CD4-positive, alpha-beta T cell treated with Interleukin-21 for 1 hour (primary cell): Measurements from ENCODE around the gene SHLD2.
"Not testable (repeated sequence)": the region's sequence is repeated elsewhere in the genome, so short reads cannot be mapped to it uniquely, and the experiment has no call there.

Source experiments
- DNase-seq: peaks from one replicate; pipeline ENCODE4 v3.0.0-alpha.2; 2020

SHLD2 gene

DNA sequence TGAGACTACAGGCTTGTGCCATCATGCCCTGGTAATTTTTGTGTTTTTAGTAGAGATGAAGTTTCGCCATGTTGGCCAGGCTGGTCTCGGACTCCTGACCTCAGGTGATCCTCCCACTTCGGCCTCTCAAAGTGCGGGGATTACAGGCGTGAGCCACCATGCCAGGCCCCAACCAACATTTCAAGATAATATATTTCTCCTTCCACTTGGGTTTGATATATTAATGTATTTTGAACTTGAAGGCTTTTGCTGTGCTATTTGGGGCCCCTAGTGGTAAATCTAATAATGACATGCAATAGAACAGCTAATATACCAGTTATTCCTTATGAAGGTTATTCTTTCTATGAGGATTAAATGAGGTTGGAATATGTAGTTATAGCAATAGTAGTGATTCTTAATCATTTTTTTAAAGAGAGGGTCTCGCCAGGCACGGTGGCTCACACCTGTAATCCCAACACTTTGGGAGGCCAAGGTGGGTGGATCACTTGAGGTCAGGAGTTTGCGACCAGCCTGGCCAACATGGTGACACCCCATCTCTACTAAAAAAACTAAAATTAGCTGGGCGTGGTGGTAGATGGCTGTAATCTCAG, 54.1 kb downstream of the SHLD2 start:
- DNase-seq, result not testable (repeated sequence)

DNA sequence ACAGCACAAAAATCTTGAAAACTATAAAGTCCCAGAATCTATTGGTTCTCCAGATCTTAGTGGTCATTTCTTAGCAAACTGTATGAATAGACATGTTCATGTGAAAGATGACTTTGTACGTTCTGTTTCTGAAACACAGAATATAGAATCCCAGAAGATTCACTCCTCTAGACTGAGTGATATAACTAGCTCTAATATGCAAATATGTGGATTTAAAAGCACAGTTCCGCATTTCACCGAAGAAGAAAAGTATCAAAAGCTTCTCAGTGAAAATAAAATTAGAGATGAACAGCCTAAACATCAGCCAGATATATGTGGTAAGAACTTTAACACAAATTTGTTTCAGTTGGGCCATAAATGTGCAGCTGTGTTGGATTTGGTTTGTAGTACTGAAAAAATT, 56.5 kb downstream of the SHLD2 start:
- not testable (repeated sequence) for DNase-seq

DNA sequence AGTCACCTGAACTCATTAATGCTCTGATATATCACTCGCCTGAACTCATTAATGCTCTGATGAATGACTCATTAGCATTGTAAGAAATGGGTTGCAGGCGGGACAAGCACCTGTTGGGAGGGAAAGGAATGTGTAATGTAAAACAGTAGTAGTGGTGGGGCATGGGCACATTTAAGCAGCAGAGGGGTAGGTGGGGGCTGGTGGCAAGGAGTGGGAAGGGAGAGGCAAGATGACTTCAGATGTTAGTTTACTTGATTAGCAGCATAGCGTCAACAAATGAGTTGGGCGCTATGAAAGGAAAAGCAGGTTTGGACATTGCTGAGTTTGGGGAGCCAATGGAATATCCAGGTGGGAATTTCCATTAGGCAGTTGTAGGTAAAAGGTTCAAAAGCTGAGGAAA, 61.8 kb downstream of the SHLD2 start:
- not testable (repeated sequence) for DNase-seq

DNA sequence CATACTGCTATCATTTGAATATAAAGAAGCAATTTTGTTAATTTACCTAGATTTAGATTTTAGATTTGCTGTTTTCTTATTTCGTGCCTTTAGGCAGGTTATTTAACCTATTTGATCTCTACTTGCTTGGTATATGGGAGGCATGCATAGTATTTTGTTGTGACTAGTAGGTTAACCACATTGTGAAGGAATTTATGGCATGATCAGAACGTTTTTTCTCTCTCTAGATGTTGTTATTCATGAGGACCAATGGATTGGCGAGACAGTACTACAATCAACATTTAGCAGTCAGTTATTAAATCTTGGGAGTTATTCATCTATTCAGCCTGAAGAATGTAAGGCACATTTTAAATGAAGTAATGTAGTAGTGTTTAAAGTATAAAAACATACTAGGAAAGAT, 62.8 kb downstream of the SHLD2 start:
- not testable (repeated sequence) for DNase-seq

DNA sequence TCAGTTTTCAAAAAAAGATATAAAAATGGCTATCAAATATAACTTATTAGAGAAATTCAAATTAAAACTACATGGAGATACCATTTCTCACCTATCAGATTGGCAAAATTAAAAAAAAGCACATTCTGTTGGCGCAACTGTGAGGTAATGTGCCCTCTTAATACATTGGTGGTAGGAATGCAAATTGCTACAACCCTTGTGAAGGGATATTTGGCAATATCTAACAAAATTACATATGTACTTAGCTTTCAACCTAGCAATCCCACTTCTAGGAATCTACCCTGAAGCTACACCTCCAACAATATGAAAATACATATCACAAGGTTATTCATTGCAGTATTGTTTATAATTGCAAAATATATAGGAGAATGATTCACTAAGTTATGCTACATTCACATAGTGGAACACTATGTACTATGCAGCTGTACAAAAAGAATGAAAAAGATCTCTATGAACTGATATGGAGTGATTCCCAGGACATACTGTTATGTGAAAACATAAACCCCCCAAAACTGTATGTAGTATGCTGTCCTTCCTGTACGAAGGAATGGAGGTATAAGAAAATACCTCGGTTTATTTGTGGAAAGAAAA, 67.8 kb downstream of the SHLD2 start:
- not testable (repeated sequence) for DNase-seq

DNA sequence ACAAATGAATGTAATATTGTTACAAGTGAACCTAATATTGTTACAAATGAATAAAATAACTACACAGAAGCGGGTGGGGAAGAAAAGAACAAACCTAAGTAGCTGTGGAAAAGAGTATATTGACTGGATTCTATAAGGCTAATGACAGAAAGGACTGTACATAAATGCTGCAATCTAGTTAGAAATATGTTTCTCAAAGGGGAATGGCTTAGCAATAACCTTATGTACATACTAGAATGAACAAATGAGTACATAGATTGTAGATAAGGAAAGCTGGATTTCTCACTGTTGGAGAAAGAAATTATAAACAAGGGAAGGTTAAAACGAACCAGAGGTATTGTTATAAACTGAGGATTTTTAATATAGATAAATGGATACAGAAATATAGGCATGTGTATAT, 68.4 kb downstream of the SHLD2 start:
- not testable (repeated sequence) for DNase-seq

DNA sequence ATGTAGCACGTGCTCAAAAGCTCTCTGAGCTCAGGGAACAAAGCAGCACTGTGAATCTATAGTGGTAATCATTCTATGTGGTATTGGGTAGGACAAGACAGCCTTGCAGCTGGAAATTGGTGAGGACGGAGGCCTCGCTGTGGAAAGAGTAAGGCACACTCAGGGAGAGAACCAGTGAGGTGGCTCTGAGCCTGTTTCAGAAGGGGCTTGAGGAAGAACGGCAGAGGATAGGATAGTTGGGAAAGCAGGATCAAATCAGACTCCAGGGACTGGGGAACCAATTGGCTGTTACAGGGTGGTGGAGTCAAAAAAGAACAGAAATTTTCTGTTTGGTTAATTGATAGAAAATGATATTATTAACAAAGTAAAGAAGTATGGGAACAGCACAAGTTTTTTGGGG, 74.9 kb downstream of the SHLD2 start:
- not testable (repeated sequence) for DNase-seq

DNA sequence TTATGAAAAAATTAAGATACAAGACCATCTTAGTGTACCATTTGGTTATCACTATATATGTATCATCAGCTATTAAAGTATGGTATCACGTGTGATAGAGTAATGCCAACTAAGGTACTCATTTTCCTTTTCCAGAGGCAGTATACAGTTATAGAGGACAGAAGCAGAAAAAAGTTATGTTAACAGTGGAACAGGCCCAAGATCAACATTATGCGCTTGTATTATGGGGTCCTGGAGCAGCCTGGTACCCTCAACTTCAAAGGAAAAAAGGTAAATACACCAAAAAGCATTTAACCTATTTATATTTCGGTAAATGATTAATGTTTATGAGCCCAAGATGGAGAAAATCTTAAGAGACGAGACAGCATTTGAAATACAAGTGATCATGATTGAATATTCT, 75.7 kb downstream of the SHLD2 start:
- DNase-seq, result not testable (repeated sequence)

DNA sequence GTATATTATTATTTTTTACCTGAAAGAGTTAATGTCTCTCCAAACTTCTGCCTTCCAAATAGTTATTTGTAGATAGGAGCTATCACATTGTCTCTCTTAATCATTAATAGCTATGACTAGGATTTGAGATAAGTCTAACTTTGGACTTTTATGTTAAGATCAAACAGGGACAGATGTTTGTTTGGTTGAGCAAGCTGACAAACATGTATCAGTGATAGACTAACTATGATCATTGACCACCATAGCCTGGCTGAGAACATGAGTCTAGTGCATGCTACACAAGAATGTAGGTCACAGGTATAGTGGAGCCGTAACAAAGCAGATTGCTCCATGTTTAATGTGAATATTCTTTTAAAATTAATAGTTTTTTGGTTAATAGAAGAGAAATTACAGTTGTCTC, 76.7 kb downstream of the SHLD2 start:
- not testable (repeated sequence) for DNase-seq

DNA sequence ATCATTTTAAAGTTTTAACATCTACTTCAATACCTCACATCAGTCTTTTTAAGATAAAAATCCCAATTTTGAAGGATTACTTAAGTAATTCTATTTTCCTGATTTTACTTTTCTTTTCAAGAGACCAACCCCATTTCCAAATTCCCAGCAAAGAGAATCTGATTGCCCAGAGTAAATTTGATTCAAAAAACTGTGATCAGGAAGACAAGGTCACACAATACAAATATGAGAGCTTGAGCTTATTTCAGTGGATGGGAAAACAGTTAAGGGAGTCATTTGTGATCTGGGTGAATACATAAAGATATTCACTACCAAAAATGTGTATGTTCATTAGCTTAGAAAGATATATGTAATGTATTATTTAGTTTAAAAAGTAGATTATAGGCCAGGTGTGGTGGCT, 77.2 kb downstream of the SHLD2 start:
- DNase-seq, result not testable (repeated sequence)

DNA sequence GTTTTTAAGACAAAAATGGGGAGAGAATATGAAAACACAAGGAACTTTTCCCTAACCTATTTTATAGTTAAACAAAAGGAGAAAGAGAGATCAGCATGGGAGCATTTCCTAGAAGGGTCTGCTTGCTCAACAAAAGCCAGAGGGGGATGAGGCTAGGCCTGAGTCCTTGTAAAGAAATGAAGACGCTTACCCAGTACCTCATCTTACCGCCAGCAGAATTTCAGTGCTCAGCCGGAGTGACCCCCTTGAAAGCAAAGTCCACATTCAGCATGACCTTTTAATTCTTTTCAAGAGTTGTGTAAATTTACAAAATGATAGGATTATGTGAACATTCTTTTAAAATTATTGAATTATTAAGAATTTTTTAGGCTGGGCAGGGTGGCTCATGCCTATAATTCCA, 82.6 kb downstream of the SHLD2 start:
- DNase-seq, result not testable (repeated sequence)

DNA sequence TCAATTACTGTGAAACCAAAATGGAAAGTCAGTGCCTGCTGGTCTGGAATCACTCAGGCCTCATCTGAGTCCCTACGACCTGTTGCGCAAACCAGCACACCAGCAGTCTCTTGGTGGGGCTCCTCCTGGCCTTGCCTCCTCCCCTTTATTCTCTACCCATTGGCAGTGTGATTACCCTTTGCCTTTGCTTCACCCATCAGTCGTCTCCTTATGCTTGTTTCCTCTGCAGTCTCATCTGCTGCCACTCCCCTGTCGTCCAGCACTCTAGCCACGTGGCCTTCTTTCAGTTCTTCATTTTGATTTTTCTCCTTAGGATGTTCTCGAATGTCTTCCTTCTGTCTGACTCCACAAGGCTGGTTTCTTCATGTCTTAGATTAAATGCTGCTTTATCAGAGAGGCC, 89.4 kb downstream of the SHLD2 start:
- peak; percentile 4 for DNase-seq

DNA sequence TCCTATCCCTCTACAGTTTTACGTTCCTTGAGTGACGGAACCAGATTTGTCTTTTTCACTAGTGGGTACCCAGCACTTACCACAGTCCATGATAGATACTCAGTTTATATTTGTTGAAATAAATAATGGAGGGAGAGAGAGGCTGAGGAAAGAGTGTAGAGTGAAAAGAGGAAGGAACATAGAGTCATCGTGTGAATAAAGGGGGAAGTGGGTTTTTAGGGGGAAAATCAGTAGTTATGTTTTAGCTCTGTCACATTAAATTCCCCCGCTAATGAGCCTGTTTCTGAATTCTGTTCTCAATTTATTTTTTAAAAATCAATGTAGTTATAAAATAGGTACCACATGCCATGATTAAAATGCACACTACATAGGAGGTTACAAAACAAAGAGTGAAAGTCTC, 91.0 kb downstream of the SHLD2 start:
- DNase-seq, result not testable (repeated sequence)

DNA sequence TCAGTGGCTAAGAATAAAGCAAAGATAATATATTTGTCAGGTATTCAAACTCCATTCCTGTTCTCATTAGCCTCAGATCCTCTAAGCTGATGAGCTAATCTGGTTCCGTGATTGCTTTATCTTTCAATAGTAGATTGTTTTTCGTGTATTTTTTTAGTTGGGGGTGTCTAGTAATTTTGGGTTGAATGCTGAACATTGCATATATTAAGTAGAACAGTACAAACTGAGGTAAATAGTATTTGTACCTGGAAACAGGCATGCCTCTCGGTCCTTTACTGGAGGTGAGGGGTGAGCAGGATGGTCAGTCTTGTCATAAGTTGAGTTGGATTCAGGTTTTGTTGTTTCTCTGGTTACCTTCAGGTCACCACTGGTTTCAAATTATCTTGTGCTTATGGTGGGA, 92.6 kb downstream of the SHLD2 start:
- DNase-seq, result not testable (repeated sequence)

DNA sequence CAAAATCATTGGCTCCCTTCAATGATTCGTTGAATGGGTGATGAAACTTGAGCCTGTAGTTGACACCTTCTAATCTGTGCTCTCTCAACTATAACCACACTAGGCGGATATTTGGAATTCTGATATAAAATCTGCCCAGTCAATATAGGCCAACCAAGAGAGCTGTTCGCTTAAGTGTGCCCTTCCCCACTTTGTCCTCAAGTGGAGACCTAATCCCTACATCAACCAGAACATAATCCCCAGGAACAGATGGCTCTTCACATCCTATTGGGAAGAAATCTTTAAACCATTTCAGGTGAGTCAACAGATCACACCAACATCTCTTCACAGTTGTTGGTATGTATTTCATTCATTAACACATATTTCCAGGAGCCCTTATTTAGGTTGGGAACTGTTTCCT, 96.8 kb downstream of the SHLD2 start:
- not testable (repeated sequence) for DNase-seq

DNA sequence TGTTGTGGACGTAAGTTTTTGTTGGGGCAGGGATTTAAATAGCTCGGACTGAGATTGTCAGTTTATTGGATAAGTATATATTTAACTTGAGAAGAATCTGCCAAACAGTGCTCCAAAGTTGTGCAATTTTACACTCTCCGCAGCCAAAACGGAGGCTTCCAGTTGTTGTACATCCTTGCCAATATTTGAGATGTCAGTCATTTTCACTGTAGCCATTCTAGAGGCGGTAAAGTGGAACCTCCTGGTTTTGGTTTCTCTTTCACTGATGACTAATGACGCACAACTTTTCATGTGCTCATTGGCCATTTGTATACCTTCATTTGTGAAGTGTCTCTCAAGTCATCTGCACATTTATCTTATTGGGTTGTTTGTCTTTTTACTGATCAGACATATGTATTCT, 105.9 kb downstream of the SHLD2 start:
- DNase-seq, result peak; percentile 75

DNA sequence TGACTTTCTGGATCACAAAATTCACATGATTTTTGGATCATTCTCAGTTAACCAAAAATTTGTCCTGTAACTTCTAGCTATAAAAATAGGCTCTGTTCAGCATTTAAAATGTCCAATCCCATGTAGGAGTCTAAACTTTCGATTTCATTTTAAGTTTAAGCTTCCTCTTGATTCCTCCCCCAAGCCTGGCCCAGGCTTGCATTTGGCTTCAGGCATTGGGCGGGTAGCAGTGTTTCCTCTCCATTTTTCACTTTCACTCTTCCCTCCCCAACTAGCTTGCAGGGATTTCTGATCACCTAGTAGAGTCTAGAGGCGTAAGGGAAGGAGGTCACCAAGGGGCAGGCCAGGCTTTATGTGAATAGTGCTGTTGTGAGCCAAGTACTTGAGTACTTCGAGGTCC, 109.8 kb downstream of the SHLD2 start:
- peak; percentile 11 for DNase-seq

DNA sequence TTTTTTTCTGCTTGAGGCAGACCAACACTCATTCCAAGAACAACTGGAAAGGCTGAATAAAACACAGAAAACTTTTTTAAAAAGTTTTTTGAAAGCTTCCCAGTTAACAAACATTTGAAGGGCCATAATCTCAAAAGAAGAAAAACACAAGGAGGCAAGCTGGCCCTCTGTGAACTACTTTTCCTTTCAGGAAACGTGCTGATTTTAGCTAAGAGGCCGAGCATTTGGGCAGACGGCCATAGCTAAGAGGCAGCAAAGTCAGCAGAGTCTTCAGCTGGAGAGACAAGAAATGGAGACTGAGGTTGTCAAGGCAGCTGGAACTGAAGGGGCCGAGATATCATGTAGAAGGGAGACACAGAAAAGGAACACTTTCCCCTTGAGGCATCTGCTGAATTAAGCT, 111.9 kb downstream of the SHLD2 start:
- not testable (repeated sequence) for DNase-seq

DNA sequence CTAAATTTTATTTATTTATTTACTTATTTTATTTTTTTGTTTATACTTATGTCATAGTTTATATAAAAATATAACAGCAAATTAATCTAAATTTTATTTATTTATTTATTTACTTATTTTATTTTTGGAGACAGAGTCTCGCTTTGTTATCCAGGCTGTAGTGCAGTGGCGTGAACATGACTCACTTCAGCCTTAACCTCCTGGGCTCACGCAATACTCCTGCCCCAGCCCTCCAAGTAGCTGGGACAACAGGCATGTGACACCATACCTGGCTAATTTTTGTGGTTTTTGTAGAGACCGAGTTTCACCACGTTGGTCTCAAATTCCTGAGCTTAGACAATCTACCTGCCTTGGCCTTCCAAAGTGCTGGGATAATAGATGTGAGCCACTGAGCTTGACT, 115.3 kb downstream of the SHLD2 start:
- not testable (repeated sequence) for DNase-seq

DNA sequence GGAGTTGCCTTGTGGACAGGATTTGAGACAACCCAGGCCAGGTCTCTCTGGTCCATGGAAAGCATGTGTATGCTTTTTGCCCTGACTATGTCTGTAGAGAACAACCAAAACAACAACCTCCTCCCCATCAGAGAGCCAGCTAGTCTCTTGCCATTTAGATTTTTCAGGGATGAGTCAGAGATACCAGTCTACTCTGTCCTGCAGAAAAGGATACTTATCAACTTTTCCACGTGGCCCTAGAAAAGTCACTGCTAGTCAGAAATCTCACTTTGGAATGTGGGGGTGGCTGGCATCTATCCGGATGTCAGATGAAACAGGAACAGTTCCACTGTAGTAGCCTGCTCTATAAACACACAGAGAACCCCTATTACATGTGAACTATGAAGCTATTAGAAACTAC, 116.8 kb downstream of the SHLD2 start:
- not testable (repeated sequence) for DNase-seq

DNA sequence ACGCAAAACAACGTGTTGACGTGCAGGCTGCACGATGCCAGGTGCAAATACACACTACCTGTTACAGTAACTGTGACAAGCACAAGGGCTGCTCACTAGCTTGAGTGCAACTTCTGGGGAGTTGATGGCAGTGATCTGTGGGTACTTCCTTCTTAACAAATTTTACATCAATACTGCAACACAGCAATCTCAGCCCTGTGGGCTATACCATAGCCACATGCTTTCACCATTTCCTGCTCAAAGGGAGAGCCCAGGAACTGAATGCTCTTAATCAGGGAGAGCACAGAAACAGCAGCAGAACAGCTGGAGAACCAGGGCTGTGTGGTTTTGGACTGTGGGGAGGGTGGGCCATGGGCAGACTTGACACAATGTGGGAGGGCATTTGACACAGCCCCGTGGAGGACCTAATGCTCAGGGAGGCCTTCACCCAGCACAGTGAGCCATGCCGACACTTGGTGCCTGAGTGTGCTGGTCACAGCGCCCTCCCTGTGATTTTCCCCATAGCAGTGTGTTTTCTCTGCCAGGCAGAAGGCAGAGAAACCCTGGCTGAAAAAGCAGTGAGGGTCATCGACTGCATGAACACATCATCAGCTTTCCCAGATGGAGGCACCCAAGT, 118.3 kb downstream of the SHLD2 start:
- DNase-seq, result not testable (repeated sequence)

DNA sequence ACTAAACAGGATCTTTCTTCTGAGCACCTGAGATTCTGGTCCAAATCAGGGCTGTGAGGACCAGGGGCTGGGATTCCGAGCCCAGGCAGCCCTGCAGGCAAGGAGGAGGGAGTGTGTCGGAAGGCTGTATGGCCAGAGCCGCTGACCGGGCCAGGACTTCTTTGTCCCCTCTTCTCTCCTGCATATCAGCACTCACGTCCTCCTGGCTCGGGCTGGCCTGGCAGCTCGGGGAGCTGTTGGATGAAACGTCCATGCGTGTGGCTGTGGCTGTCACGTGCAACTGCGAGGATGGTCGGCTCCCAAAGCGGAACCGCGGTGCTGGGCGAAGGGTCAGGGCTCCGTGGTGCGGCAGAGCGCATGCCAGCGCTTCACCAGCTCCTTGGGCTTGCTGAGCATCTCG, 118.8 kb downstream of the SHLD2 start:
- not testable (repeated sequence) for DNase-seq

DNA sequence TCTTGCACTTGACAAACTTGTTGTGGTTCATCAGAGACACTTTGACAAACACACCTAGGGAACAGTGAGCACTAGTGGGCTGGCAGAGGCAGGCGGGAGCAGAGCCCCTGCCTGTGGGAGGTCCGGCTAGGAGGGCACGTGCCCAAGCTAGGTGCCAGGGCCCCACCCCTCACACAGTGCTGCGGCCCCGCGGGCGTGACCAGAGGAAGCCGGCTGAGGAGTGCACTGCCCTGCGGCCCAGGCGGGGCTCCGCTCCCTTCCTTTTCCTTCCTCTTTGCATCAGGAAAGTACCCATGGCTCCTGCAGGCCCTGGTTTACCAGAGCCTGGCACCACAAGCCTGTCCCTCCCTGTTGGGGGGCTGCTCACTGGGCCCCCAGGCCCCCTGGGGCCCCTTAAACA, 121.1 kb downstream of the SHLD2 start:
- not testable (repeated sequence) for DNase-seq

DNA sequence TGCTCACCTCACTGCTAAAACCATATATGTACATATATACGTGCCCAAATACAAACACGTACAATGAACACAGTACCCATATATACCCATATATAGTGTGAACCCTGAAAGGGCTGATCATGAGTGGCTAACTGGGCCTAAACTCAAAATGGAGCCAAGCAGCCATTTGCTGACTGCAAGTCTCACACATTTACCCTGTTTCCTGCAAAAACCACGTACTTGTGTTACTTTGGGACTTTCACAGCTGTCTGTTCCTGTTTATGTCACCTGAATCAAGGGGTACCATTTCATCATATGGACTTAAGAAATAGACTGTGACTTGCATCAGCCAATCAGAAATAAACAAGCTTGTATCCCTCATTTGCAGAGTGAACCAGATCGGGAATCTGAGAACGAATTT, 124.4 kb downstream of the SHLD2 start:
- not testable (repeated sequence) for DNase-seq

DNA sequence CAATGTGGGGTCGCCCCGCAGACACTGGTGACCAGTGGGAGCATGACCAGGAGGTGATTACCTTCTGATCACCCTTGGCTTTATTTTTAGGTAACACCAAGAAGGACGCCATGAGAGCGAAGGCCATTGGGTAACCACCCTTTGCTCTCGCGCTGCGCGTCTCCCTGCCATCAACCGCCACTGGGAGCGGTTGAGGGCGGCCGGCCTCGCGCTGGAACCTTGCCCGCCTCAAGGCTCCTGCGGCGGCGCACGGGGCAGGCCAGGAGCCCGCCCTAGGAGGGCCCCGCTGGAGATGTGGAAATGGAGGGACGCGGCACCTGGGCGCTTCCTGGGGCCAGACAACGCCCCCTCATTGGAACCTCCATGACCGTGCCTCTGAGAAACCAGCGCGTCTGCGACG, 127.8 kb downstream of the SHLD2 start:
- DNase-seq, result not testable (repeated sequence)
